Measurements from ENCODE around the gene NMT2. TPM values are rescaled to one million over a fixed set of nuclear protein-coding genes. Genes with fewer than 3 reads are reported as not detected.

Gene NMT2
- total RNA-seq, 1 donor from 2014 or later, result 9.4 TPM

Other genes starting within 250 kb of the NMT2 start
- 15.5 and 20.9 TPM in 2 replicates for gene DCLRE1C, start 214.6 kb downstream of the NMT2 start, total RNA-seq
- 0.44 TPM in 1 of 2 replicates, not detected in the other for gene MEIG1, start 209.3 kb downstream of the NMT2 start, total RNA-seq
- 0.44 and 0.88 TPM in 2 replicates for gene OLAH, start 124.8 kb downstream of the NMT2 start, total RNA-seq
- 2.3 and 2.7 TPM in 2 replicates for gene ACBD7, start 79.9 kb downstream of the NMT2 start, total RNA-seq
- gene RPP38, start 71.3 kb downstream of the NMT2 start, total RNA-seq, result 19.6 and 24.8 TPM in 2 replicates
- 0.96 and 1.5 TPM in 2 replicates for gene FAM171A1, start 202.6 kb upstream of the NMT2 start, total RNA-seq

Measured in activated T-helper 1 cell treated with anti-CD3 and anti-CD28 coated beads, Interleukin-12 subunit alpha, Interleukin-12 subunit beta, Interleukin-2, Interleukin-4 antibody, amounts not matched to agents 30 ng/mL and 10 ng/mL and 1 ng/mL, durations not matched to agents 14 hours and 24 hours and 36 hours (primary cell).